HCT116 (cell line): ENCODE measurements around the gene ERC2.

ENCODE experiments used
- CEBPB ChIP-seq: IDR thresholded peaks from 2 replicates; pipeline ENCODE4 v1.6.1; 2012; ENCODE audit warnings: low read depth
- CTCF ChIP-seq, 3 experiments: fragments of 200-600 bp in 1 of 3; sonication (generic) in 1 of 3; IDR thresholded peaks in 2 of 3; conservative IDR thresholded peaks in 1 of 3; 2 replicates each; pipeline ENCODE4 v1.5.1; 2012 to 2017; ENCODE audit warnings: low read depth in 2 of 3, low read length in 2 of 3, antibody characterized with exemption in 1 of 3, borderline replicate concordance in 1 of 3, control low read depth in 1 of 3, mild to moderate bottlenecking in 1 of 3, mixed read lengths in 1 of 3, mixed run types in 1 of 3, moderate library complexity in 1 of 3; ENCODE audit not compliant: insufficient read depth in 1 of 3
- EZH2 ChIP-seq: fragments of 200-600 bp; sonication (generic); IDR thresholded peaks from 2 replicates; pipeline ENCODE4 v1.6.1; 2017; ENCODE audit warnings: antibody characterized with exemption, mixed run types
- EZH2phosphoT487 ChIP-seq: fragments of 200-600 bp; IDR thresholded peaks from 2 replicates; pipeline ENCODE4 v1.6.1; 2018; ENCODE audit warnings: antibody characterized with exemption, borderline replicate concordance
- POLR2A ChIP-seq: IDR thresholded peaks from 2 replicates; pipeline ENCODE4 v1.7.0; 2011; ENCODE audit warnings: borderline replicate concordance; ENCODE audit not compliant: insufficient read depth, insufficient read length; ENCODE audit errors: extremely low read depth
- POLR2AphosphoS5 ChIP-seq: IDR thresholded peaks from 2 replicates; pipeline ENCODE4 v1.6.1; 2011; ENCODE audit warnings: mild to moderate bottlenecking, low read depth, low read length, moderate library complexity

GRCh38 chr3:55782807-55783206 is 685.5 kb downstream of the ERC2 start:
- TF ChIP-seq CTCF (IDR thresholded peaks at IDR 0.05 in 2 of 3, conservative IDR thresholded peaks at IDR 0.05 in 1 of 3; ENCODE audit: borderline replicate concordance in 1 of 3, insufficient read depth in 1 of 3, low read depth in 2 of 3, low read length in 2 of 3) = no peak
- TF ChIP-seq POLR2AphosphoS5 = no peak
- no peak for TF ChIP-seq EZH2
- TF ChIP-seq CEBPB = no peak
- no peak for TF ChIP-seq EZH2phosphoT487
- TF ChIP-seq POLR2A = no peak
